Measurements from ENCODE around the gene MAST4.

GRCh38 chr5:66821688-66822429 is 225.7 kb downstream of the MAST4 start:
- TF ChIP-seq, protein P1, sequence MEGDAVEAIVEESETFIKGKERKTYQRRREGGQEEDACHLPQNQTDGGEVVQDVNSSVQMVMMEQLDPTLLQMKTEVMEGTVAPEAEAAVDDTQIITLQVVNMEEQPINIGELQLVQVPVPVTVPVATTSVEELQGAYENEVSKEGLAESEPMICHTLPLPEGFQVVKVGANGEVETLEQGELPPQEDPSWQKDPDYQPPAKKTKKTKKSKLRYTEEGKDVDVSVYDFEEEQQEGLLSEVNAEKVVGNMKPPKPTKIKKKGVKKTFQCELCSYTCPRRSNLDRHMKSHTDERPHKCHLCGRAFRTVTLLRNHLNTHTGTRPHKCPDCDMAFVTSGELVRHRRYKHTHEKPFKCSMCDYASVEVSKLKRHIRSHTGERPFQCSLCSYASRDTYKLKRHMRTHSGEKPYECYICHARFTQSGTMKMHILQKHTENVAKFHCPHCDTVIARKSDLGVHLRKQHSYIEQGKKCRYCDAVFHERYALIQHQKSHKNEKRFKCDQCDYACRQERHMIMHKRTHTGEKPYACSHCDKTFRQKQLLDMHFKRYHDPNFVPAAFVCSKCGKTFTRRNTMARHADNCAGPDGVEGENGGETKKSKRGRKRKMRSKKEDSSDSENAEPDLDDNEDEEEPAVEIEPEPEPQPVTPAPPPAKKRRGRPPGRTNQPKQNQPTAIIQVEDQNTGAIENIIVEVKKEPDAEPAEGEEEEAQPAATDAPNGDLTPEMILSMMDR (IDR thresholded peaks at IDR 0.05) = no peak
- no peak for TF ChIP-seq POLR2A (IDR thresholded peaks at IDR 0.05)

All from gastroesophageal sphincter (tissue), 3 donors.